Gastrocnemius medialis (tissue), 4 donors: Measurements from ENCODE around the gene LRMDA.

Source experiments
- POLR2A ChIP-seq, 2 donors: fragments of 450-650 bp; IDR thresholded peaks; one replicate each; pipeline ENCODE4 v1.6.1; 2017; ENCODE audit warnings: antibody characterized with exemption in 2 of 2, mild to moderate bottlenecking in 2 of 2, moderate library complexity in 2 of 2
- TF ChIP-seq, protein P1 (sequence below), 5 experiments: fragments of 450-650 bp in 3 of 5; fragments of 200-600 bp in 2 of 5; sonication (generic) in 2 of 5; IDR thresholded peaks in 4 of 5; conservative IDR thresholded peaks in 1 of 5; 1 replicate in 4 of 5; 2 replicates in 1 of 5; pipeline ENCODE4 v1.5.1; 2016 to 2019; ENCODE audit warnings: antibody characterized with exemption in 5 of 5, mild to moderate bottlenecking in 3 of 5, moderate library complexity in 3 of 5

DNA sequence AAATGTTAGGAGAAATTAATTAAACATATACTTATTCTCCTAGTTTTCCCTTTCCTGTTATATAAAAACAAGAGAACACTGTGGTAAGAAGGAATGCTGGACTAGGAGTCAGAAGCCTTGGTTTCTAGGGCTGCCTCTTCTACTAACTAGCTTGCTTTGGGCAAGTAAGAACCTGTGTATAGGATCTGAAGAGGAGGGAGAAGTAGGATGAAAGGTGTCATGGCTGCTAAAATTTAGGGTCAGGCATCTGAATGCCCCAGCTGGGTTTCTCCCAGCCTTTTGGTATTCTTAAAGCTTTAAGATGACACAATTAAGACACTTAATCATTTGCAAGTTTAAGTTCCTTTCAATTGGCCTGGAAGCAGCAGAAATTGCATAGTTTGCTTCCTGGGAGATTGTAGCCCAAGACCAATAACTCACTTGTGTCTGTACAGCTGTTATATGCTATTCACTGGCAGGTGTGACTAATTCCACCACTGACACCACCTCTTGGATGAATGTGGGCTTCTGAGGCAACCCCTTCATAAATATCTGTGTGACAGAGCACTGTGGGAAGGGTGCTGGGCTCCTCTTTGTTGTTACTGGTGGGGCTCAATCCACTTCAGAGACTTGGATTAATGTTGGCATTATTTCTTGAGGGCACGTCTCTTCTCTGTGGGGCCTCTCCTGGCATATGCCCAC lies 137.2 kb downstream of the LRMDA start:
- TF ChIP-seq, protein P1, sequence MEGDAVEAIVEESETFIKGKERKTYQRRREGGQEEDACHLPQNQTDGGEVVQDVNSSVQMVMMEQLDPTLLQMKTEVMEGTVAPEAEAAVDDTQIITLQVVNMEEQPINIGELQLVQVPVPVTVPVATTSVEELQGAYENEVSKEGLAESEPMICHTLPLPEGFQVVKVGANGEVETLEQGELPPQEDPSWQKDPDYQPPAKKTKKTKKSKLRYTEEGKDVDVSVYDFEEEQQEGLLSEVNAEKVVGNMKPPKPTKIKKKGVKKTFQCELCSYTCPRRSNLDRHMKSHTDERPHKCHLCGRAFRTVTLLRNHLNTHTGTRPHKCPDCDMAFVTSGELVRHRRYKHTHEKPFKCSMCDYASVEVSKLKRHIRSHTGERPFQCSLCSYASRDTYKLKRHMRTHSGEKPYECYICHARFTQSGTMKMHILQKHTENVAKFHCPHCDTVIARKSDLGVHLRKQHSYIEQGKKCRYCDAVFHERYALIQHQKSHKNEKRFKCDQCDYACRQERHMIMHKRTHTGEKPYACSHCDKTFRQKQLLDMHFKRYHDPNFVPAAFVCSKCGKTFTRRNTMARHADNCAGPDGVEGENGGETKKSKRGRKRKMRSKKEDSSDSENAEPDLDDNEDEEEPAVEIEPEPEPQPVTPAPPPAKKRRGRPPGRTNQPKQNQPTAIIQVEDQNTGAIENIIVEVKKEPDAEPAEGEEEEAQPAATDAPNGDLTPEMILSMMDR (IDR thresholded peaks at IDR 0.05 in 4 of 5, conservative IDR thresholded peaks at IDR 0.05 in 1 of 5): no peak
- no peak for TF ChIP-seq POLR2A (IDR thresholded peaks at IDR 0.05)
